Mesenchymal stem cell (in vitro differentiated cells and primary cell): ENCODE data around the gene GTPBP2. TPM values are rescaled to one million over a fixed set of nuclear protein-coding genes. Genes with fewer than 3 reads are reported as not detected.

Source experiments
- DNase-seq: peaks from one replicate; pipeline ENCODE4 v3.0.0-alpha.2; 2013
- H2AFZ ChIP-seq: one replicate; pipeline ENCODE4 v1.6.1; 2013; ENCODE audit warnings: low read depth, mild to moderate bottlenecking, control low read depth, inconsistent platforms, low read length, moderate library complexity
- H2AK5ac ChIP-seq: 2 replicates; pipeline ENCODE4 v1.6.1; 2013; ENCODE audit warnings: low read length, moderate library complexity, mild to moderate bottlenecking, inconsistent platforms; ENCODE audit not compliant: severe bottlenecking
- H2BK120ac ChIP-seq: one replicate; pipeline ENCODE4 v1.6.1; 2013; ENCODE audit warnings: low read depth, mild to moderate bottlenecking, inconsistent platforms, low read length, moderate library complexity
- H2BK12ac ChIP-seq, 2 experiments: one replicate each; pipeline ENCODE4 v1.6.1; 2013; ENCODE audit warnings: inconsistent platforms in 2 of 2, low read length in 2 of 2, mild to moderate bottlenecking in 2 of 2, moderate library complexity in 2 of 2, control low read depth in 1 of 2
- H2BK15ac ChIP-seq: one replicate; pipeline ENCODE4 v1.6.1; 2013; ENCODE audit warnings: mild to moderate bottlenecking, low read depth, inconsistent platforms; ENCODE audit not compliant: poor library complexity, severe bottlenecking
- H2BK5ac ChIP-seq: 2 replicates; pipeline ENCODE4 v1.6.1; 2013; ENCODE audit warnings: low read depth, mild to moderate bottlenecking, low read length, control low read depth, inconsistent platforms; ENCODE audit not compliant: poor library complexity, severe bottlenecking
- H3K14ac ChIP-seq, 2 experiments: one replicate each; pipeline ENCODE4 v1.6.1; 2013; ENCODE audit warnings: inconsistent platforms in 2 of 2, low read length in 2 of 2, control low read depth in 1 of 2, mild to moderate bottlenecking in 1 of 2, moderate library complexity in 1 of 2
- H3K18ac ChIP-seq, 2 experiments: one replicate each; pipeline ENCODE4 v1.6.1; 2013; ENCODE audit warnings: inconsistent platforms in 2 of 2, low read length in 2 of 2, control low read depth in 1 of 2, low read depth in 1 of 2, mild to moderate bottlenecking in 1 of 2
- H3K23ac ChIP-seq, 2 experiments: one replicate each; pipeline ENCODE4 v1.6.1; 2013; ENCODE audit warnings: inconsistent platforms in 2 of 2, low read length in 2 of 2, mild to moderate bottlenecking in 2 of 2, moderate library complexity in 2 of 2, control low read depth in 1 of 2
- H3K27ac ChIP-seq: 2 replicates; pipeline ENCODE4 v1.5.1; 2013; ENCODE audit warnings: mild to moderate bottlenecking, moderate library complexity, low read length, control low read depth, inconsistent platforms; ENCODE audit not compliant: poor library complexity, severe bottlenecking
- H3K27me3 ChIP-seq, 2 experiments: 2 replicates each; pipeline versions ENCODE4 v1.6.1 to v1.7.0; 2013; ENCODE audit warnings: low read length in 2 of 2, mild to moderate bottlenecking in 2 of 2, moderate library complexity in 2 of 2, control low read depth in 1 of 2, inconsistent platforms in 1 of 2; ENCODE audit not compliant: control insufficient read depth in 1 of 2, insufficient read depth in 1 of 2
- H3K36me3 ChIP-seq, 2 experiments: 2 replicates each; pipeline versions ENCODE4 v1.6.1 to v1.7.0; 2013; ENCODE audit warnings: low read length in 2 of 2, control low read depth in 1 of 2, inconsistent platforms in 1 of 2, low read depth in 1 of 2, mild to moderate bottlenecking in 1 of 2; ENCODE audit not compliant: insufficient read depth in 2 of 2, control insufficient read depth in 1 of 2
- H3K4ac ChIP-seq, 2 experiments: one replicate each; pipeline ENCODE4 v1.6.1; 2013; ENCODE audit warnings: inconsistent platforms in 2 of 2, low read length in 2 of 2, mild to moderate bottlenecking in 2 of 2, moderate library complexity in 2 of 2, control low read depth in 1 of 2, low read depth in 1 of 2
- H3K4me1 ChIP-seq: 2 replicates; pipeline ENCODE4 v1.6.1; 2013; ENCODE audit warnings: low read depth, low read length, control low read depth; ENCODE audit not compliant: control insufficient read depth, insufficient read depth
- H3K4me2 ChIP-seq: 2 replicates; pipeline ENCODE4 v1.6.1; 2013; ENCODE audit warnings: low read length, mild to moderate bottlenecking, inconsistent platforms; ENCODE audit not compliant: poor library complexity, severe bottlenecking
- H3K4me3 ChIP-seq, 2 experiments: 2 replicates each; pipeline versions ENCODE4 v1.5.1 to v1.7.0; 2013; ENCODE audit warnings: low read length in 2 of 2, mild to moderate bottlenecking in 2 of 2, control low read depth in 1 of 2, low read depth in 1 of 2; ENCODE audit not compliant: insufficient read depth in 1 of 2
- H3K79me1 ChIP-seq: replicated peaks from 2 replicates; pipeline ENCODE4 v1.6.1; 2013; ENCODE audit warnings: mild to moderate bottlenecking, control low read depth, low read length, inconsistent platforms; ENCODE audit not compliant: poor library complexity, severe bottlenecking
- H3K9ac ChIP-seq: 2 replicates; pipeline ENCODE4 v1.7.0; 2013; ENCODE audit warnings: mild to moderate bottlenecking, low read length, moderate library complexity
- H3K9me3 ChIP-seq: 2 replicates; pipeline ENCODE4 v1.7.0; 2013; ENCODE audit warnings: mild to moderate bottlenecking, low read length; ENCODE audit not compliant: control insufficient read depth
- H4K8ac ChIP-seq: one replicate; pipeline ENCODE4 v1.6.1; 2013; ENCODE audit warnings: inconsistent platforms, mild to moderate bottlenecking, low read length, moderate library complexity
- H4K91ac ChIP-seq: one replicate; pipeline ENCODE4 v1.6.1; 2013; ENCODE audit warnings: mild to moderate bottlenecking, low read length, inconsistent platforms
- WGBS: methylation state at CpG from one replicate; pipeline ENCODE4 v1.1.7; 2013; ENCODE audit warnings: mixed read lengths; 5-methylcytosine and 5-hydroxymethylcytosine counted together
- polyA plus RNA-seq, 2 experiments: library from polyadenylated mRNA; stranded (reverse); fragments of 200-250 nt; gene quantifications; one replicate each; pipeline ENCODE4 v1.2.3, GENCODE V29; 2013

The GTPBP2 gene
- polyA plus RNA-seq (2013, experiment 1 of 2): 70.7 TPM
- 68.3 TPM for polyA plus RNA-seq (2013, experiment 2 of 2)

- Histone ChIP-seq H2BK120ac (peak within 1 kb of the TSS; percentile 88), H3K23ac (peak within 1 kb of the TSS in 1 of 2 experiments; percentile 54), H2AK5ac (peak within 1 kb of the TSS; percentile 29), H2BK5ac (peak within 1 kb of the TSS; percentile 92), H3K4ac (peak within 1 kb of the TSS; percentile 97 to 100), H3K9me3 (no peaks in the 10 kb centered on the region), H3K14ac (peak within 1 kb of the TSS in 1 of 2 experiments; percentile 97), H3K18ac (peak within 1 kb of the TSS; percentile 98 to 99), H2AFZ (peak within 1 kb of the TSS; percentile 7), H2BK12ac (peak within 1 kb of the TSS; percentile 48 to 75), H4K8ac (peak within 1 kb of the TSS; percentile 87), H2BK15ac (peak within 1 kb of the TSS; percentile 89), H3K27me3 (no peaks in the 10 kb centered on the region), H3K79me1 (peaks cover 21% of the 10 kb centered on the region), H3K4me3 (peak within 1 kb of the TSS; percentile 79 to 96), H3K27ac (peak within 1 kb of the TSS; percentile 96), H3K4me1 (peaks cover 16% of the 10 kb centered on the region), H3K9ac (peak within 1 kb of the TSS; percentile 99), H3K36me3 (peaks cover 22 to 23% of the 10 kb centered on the region in 2 experiments), H3K4me2 (peak within 1 kb of the TSS; percentile 91), H4K91ac (peak within 1 kb of the TSS; percentile 90)
- WGBS: under 1% methylated on average over 26 of the region's 46 CpGs
- peak; percentile 99 for DNase-seq
Measured at GRCh38 chr6:43629104-43629504, at the start of gene GTPBP2. Gene GTPBP2 (minus strand): TSS chr6:43629264. CDS start chr6:43629162, 102 bp downstream.

GRCh38 chr6:43678341-43678740 lies 49.3 kb upstream of the GTPBP2 start:
- H3K18ac ChIP-seq: no peak overlapping the region
- no peak overlapping the region for H3K4me3 ChIP-seq
- no peak for DNase-seq
- no peak overlapping the region for H3K27ac ChIP-seq
- no peak overlapping the region for H3K14ac ChIP-seq
- no peak overlapping the region for H2BK15ac ChIP-seq
- no peak overlapping the region for H3K4me2 ChIP-seq
- no peaks in the 10 kb centered on the region for H3K9me3 ChIP-seq
- H3K4ac ChIP-seq: no peak overlapping the region
- H2BK120ac ChIP-seq: no peak overlapping the region
- H2AK5ac ChIP-seq: no peak overlapping the region
- no peak overlapping the region for H3K23ac ChIP-seq
- no peak overlapping the region for H3K9ac ChIP-seq
- H3K4me1 ChIP-seq: no peaks in the 10 kb centered on the region
- H2BK12ac ChIP-seq: no peak overlapping the region
- H3K27me3 ChIP-seq: no peaks in the 10 kb centered on the region
- no peak overlapping the region for H4K91ac ChIP-seq
- no peak overlapping the region for H2AFZ ChIP-seq
- H2BK5ac ChIP-seq: no peak overlapping the region
- 100% methylated on average over 7 of the region's 7 CpGs for WGBS
- H4K8ac ChIP-seq: no peak overlapping the region
- peaks cover 71 to 75% of the 10 kb centered on the region in 2 experiments for H3K36me3 ChIP-seq
- peaks cover 55% of the 10 kb centered on the region for H3K79me1 ChIP-seq

- Histone ChIP-seq H3K4ac (no peak overlapping the region), H3K4me1 (no peaks in the 10 kb centered on the region), H3K79me1 (peaks cover 50% of the 10 kb centered on the region), H3K4me3 (no peak overlapping the region), H2BK5ac (no peak overlapping the region), H2AFZ (no peak overlapping the region), H3K9me3 (no peaks in the 10 kb centered on the region), H2BK120ac (no peak overlapping the region), H4K8ac (no peak overlapping the region), H3K23ac (no peak overlapping the region), H3K18ac (no peak overlapping the region), H2AK5ac (no peak overlapping the region), H2BK12ac (no peak overlapping the region), H3K27ac (no peak overlapping the region), H3K14ac (no peak overlapping the region), H2BK15ac (no peak overlapping the region), H3K36me3 (peaks cover 73 to 78% of the 10 kb centered on the region in 2 experiments), H3K27me3 (no peaks in the 10 kb centered on the region), H3K9ac (no peak overlapping the region), H4K91ac (no peak overlapping the region), H3K4me2 (no peak overlapping the region)
- WGBS: 94% methylated on average over 7 of the region's 7 CpGs
- no peak for DNase-seq
Measured at GRCh38 chr6:43677759-43678158, 48.7 kb upstream of the GTPBP2 start.

- H3K27ac ChIP-seq: no peak overlapping the region
- WGBS: 94% methylated on average over 7 of the region's 7 CpGs
- no peaks in the 10 kb centered on the region for H3K9me3 ChIP-seq
- H3K9ac ChIP-seq: no peak overlapping the region
- no peak overlapping the region for H2BK12ac ChIP-seq
- no peak overlapping the region for H2BK15ac ChIP-seq
- H3K79me1 ChIP-seq: peaks cover 47% of the 10 kb centered on the region
- no peak overlapping the region for H3K18ac ChIP-seq
- DNase-seq: no peak
- H3K23ac ChIP-seq: no peak overlapping the region
- no peak overlapping the region for H3K14ac ChIP-seq
- H3K36me3 ChIP-seq: peaks cover 77 to 79% of the 10 kb centered on the region in 2 experiments
- H3K4me3 ChIP-seq: no peak overlapping the region
- no peak overlapping the region for H2AFZ ChIP-seq
- no peak overlapping the region for H4K91ac ChIP-seq
- H2BK5ac ChIP-seq: no peak overlapping the region
- no peak overlapping the region for H3K4ac ChIP-seq
- H3K27me3 ChIP-seq: no peaks in the 10 kb centered on the region
- H4K8ac ChIP-seq: no peak overlapping the region
- H3K4me1 ChIP-seq: no peaks in the 10 kb centered on the region
- H2AK5ac ChIP-seq: no peak overlapping the region
- no peak overlapping the region for H2BK120ac ChIP-seq
- no peak overlapping the region for H3K4me2 ChIP-seq
Measured at GRCh38 chr6:43676962-43677606, 48.0 kb upstream of the GTPBP2 start.
